Left lobe of liver (tissue), 2 donors: ENCODE data around the gene SORCS3. TPM values are rescaled to one million over a fixed set of nuclear protein-coding genes. Genes with fewer than 3 reads are reported as not detected.

ENCODE experiments used
- ATAC-seq: fragments of 200-7000 bp; cut with Tn5 transposase; one replicate; pipeline ENCODE4 v1.9.1; 2020; ENCODE audit warnings: mild to moderate bottlenecking, moderate library complexity
- DNase-seq: peaks from one replicate; pipeline ENCODE4 v3.0.0-alpha.2; 2020; ENCODE audit warnings: low spot score
- total RNA-seq: library from RNA; stranded (reverse); gene quantifications from one replicate; pipeline ENCODE4 v1.2.1, GENCODE V29; 2021
- donor health status: DM: no; HTN: no; CAD: no; lungs with moderate emphysema.
- donor health status: DM: no; HTN: yes; CAD: no.

The SORCS3 gene
- total RNA-seq = not detected

DNA sequence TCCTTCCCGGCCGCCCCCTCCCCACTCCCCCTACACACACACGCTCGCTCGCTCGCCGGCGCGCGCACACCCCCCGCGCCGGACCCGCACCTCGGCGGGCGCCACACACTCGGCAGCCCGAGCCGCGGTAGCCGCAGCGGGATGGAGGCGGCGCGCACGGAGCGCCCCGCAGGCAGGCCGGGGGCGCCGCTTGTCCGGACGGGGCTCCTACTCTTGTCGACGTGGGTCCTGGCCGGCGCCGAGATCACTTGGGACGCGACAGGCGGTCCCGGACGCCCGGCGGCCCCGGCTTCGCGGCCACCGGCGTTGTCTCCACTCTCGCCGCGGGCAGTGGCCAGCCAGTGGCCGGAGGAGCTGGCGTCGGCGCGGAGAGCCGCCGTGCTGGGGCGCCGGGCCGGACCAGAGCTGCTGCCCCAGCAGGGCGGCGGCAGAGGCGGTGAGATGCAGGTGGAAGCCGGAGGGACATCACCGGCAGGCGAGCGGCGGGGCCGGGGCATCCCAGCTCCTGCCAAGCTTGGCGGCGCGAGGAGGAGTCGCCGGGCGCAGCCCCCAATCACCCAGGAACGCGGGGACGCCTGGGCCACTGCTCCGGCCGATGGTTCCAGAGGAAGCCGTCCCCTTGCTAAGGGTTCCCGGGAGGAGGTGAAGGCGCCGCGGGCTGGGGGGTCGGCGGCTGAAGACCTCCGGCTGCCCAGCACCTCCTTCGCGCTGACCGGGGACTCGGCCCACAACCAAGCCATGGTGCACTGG lies at the start of gene SORCS3:
SORCS3 (plus strand) TSS at position 104 of the 750 bp plus-strand sequence.
- ATAC-seq (peak; percentile 27), DNase-seq (no peak)

DNA sequence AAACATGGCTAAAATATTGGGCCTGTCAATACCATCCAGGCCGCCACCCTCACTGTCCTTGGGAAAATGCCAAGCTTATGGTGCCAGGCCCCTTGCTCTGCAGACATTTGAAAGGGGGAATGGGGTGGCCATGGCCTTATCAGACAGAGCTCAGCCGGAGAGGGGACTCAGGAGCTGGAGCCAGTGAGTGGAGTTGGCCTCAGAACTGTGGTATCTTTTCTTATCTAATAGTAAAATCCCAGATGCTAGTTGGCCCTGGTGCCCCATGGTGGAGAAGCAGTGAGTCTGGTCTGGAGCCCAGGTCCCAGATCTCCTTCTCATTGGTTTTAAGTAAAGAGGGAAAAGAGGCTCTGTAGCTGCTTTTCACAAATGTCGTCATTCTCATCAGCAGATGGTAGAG lies 49.6 kb upstream of the SORCS3 start:
- DNase-seq = no peak
- no peak for ATAC-seq

DNA sequence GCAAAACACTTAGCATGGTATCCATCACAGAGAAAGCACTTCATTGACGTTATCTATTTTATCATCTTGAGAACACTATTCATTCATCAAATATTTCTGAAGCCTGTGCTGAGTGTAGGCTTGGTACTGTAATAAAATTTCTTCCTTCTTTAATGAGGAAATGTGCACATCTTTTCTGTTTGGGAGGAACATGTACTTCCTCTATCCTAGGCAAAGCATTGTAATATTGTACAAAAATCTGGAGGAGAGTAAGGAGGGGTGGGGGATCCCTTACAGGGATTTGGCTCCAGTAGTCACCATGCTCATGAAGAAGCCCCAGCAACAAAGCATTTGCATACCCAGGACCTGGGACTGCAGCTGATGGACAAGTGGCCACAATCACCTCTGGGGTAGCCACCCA lies 39.9 kb upstream of the SORCS3 start:
- DNase-seq = no peak
- ATAC-seq = no peak

DNA sequence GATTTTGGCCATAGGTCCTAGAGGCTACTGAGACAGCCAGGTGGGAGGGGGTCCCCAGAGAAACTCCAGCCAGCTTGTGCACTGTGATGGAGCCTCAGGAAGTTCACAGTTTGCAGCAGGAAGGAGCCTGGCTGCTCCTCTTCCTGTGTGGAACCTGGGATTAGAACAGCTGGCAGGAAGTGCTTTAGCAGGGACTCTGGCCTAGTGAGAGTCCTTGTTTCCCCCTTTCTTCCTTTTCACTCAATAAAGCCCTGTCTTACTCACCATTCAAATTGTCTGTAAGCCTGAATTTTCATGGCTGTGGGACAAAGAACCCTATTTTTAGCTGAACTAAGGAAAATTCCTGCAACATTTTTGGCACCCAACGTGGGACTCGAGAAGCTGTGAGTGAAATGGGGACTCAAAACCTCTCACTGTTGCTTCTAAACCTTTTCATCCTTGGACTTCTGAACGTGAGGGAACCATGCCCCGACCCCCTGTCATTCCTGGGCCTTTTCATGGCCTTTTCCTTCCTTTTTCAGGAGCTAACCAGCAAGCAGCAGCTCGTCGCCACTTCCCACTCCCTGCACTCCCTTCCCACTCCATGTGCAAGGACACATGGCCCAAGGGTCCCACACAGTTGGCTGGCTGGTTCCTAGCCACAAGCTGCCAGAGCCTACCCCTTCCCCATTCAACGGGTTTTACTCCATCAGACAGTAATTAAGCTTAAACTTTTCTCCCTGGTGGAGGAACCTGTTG lies 32.8 kb upstream of the SORCS3 start:
- DNase-seq (no peak), ATAC-seq (no peak)

DNA sequence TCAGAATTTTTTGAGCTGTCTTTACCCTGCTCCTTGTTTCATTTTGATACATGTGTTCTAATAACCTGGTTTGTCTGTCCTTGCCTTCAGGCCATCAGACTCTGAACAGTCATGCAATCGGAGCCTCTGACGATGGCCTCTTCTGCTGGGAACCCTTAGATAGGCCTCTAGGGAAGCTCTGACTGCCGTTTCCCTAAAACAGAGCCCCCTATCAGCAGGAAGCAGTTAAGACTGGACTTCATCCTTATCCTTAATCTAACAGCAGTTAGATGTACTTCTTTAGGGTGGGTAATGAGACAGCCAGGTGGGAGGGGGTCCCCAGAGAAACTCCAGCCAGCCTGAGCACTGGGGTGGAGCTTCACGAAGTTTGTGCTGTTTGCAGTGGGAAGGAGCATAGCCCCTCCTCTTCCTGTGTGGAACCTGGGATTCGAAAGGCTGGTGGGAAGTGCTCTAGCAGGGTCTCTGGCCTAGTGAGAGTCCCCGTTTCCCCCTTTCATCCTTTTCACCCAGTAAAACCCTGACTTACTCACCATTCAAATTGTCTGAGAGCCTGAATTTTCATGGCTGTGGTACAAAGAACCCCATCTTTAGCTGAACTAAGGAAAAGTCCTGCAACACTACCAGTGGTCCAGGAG lies 28.4 kb upstream of the SORCS3 start:
- ATAC-seq = no peak
- no peak for DNase-seq

DNA sequence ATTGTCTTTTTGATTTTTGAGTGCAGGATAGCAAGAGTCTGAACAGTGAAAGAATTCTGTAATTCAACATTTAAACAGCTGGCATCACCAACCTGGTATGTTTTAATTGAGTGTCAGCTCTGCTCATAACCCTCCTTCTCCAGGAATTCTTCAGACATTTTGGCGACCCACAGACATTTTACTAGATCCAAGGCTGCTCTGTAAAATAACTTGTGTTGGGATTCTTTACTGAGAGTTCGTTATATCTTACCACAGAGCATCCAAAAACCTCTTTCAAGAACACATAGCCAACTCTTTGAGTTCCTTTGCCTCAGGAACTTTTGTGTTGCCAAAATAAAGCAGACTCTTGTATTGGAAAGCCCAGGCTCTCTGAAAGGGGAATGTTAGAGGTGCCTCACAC lies 27.7 kb upstream of the SORCS3 start:
- no peak for ATAC-seq
- DNase-seq = no peak

DNA sequence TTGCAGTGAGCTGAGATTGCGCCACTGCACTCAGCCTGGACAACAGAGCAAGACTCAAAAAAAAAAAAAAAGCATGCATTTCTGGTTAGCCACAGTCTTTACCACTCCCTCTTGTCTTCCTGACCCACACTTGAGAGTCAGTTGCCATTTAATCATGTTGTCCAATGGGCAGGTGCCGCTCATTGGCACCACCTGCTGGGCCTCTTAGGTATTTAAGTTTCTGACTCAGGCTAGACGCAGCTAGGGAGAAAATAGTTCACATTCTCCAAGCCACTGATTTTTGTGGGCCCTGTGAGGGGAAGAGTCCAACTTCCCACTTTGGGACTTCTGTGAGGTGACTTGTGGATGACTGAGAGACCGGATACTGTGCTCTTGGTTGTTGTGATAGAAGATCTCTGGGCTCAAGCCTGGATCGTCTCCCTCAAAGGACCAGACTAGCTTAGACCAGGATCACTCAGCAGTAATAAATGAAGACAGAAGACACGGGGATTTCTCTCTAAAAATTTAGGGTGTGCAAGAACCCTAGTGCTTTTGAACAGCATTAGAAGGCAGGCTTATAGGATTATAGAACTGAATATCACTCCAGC lies 26.8 kb upstream of the SORCS3 start:
- ATAC-seq = peak; percentile 69
- DNase-seq = no peak

DNA sequence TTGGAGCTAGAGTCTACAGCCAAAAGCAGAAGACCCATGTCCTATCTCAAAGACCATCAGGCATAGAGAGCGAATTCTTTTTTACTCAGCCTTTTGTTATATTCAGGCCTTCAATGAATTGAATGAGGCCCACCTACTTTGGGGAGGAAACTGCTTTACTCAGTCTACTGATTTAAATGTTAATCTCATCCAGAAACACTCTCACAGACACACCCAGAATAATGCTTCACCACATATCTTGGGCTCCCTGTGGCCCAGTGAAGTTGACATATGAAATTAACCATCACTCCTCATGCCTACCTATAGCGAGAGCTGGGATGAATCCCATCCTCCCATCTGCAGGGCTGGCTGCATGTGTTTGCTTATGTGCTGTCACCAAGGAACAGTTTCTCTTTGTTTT lies 26.0 kb upstream of the SORCS3 start:
- no peak for DNase-seq
- ATAC-seq = no peak

DNA sequence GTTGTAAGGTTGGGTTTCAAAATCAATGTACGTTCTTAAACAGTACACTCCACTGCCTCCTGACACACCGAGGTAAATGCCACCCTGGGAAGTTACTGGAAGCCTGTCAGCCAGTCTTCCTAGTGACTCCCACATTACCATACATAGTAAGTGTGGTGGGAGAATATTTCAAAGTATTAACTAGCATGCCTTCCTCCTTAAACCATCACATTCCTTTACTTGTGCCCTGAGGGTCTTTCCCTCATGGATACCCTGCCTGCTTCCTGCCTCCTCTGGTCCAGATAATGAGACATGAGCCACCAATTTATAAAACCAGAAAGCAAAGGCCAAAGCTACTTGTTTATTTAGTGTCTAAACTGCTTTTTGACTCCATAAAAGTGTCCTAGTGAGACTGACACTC lies 23.3 kb upstream of the SORCS3 start:
- no peak for ATAC-seq
- DNase-seq = no peak

DNA sequence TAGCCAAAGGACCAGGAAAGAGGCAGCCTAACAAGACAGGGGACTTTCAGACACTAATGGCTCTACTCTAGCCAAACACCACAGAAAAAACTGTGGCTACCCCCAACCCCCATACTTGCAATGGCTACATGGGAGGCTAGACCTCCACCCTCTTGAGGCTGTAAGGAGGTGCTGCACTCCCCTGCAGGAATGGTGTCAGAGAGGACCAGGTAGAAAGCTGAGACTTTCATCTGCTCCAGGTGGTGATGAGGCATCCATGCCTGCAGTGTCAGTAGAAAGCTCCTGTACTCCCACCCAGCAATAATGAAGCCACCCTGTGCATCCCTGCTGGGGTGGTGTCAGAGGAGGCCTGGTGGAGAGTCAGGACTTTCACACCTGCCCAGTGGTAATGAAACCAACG lies 18.9 kb upstream of the SORCS3 start:
- DNase-seq = no peak
- no peak for ATAC-seq

DNA sequence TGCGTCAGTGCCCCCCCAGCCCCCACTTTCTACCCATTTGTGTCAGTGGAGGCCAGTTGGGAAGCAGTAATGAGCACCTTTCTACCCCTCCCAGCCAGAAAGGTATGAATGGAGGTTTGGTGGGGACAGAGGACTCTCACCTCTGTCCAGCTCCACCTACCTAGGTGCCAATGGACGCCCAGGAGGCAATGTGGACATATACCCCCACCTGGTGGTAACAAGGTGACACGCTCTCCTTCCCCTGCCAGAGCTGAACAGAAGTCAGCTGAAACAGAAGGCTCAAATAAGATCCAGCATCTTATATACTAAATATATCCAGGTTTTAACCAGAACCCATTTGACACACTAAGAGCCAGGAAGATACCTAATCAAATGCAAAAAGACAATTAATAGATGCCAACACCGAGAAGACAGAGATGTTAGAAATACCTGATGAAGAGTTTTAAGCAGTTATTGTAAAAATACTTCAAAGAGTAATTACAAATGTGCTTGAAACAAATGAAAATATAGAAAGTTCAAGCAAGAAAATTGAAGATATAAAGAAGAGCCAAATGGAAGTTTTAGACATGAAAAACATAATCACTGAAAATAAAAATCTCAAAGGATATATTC lies 18.4 kb upstream of the SORCS3 start:
- ATAC-seq = peak; percentile 90
- DNase-seq = no peak

DNA sequence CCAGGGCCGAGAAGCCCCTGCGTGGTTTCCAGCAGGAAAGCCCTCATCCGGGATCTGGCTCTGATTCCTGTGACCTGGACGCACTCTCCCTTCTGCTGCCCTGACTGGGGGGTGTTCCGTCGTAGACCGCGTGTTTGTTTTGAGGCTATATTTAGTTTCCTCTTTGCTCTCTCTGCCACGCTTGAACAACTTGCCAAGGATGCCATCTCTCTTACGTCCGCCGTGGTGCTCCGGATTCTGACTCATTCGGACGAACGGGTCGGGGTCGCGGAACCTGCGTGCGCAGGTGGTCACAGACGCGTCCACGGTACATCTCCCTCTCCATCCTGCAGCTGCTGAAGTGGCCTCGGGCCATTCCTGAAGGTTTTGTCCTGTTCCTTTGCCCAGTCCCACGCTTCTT lies 10.4 kb upstream of the SORCS3 start:
- DNase-seq (no peak), ATAC-seq (no peak)

DNA sequence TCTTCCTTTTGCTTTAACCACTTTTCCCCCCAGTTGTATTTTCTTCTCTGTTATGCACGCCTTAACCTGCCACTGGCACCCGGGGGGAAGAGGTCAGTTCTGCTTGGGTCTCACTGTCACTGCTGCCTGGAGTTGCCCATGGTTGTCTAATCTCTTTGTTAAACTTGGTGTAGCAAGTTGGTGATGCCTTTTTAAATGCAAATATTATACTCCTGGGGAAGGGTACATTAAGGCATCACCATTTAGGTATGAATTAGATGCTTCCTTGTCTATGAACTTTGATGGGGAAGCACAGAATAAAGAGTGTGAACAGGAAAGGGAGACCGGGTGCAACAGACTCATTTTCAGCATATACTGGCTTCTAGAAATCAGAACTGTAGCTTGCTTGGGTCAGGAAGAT lies 9.1 kb upstream of the SORCS3 start:
- ATAC-seq (no peak), DNase-seq (no peak)

DNA sequence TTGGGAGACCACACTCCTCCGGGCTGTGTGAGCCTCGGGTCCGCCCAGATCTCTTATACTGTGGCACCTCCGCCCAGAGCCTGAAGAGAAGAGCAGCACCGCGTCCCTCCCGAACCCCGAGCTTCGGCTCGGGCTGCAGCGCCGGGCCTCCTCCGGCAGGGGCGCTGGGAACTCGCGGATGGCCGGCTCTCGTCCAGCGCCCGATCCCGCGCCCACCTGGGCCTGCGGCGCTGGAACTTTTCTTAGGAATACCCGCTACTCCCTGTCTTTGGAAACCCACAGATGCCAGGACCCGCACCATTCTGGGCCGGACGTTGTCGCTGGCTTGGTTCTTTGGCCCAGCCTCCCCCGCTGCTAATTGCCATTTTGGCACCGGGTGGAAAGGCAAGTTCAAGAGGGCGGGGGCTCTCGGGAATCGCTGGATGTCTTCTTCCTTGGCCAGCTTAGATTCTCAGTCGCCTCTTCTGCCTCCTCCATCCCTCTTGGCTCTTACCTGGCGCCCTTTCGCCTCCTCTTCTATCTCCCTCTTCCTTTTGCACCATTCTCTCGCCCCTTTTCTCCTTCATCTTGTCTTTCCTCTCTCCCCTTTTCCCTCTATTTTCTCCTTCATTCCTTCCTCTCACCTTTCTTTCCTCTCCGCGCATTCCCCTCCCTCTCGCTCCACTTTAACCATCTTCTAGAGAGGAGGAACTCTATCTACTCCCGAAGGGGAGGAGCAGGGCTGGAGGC lies 2.1 kb upstream of the SORCS3 start:
- ATAC-seq = peak; percentile 59

DNA sequence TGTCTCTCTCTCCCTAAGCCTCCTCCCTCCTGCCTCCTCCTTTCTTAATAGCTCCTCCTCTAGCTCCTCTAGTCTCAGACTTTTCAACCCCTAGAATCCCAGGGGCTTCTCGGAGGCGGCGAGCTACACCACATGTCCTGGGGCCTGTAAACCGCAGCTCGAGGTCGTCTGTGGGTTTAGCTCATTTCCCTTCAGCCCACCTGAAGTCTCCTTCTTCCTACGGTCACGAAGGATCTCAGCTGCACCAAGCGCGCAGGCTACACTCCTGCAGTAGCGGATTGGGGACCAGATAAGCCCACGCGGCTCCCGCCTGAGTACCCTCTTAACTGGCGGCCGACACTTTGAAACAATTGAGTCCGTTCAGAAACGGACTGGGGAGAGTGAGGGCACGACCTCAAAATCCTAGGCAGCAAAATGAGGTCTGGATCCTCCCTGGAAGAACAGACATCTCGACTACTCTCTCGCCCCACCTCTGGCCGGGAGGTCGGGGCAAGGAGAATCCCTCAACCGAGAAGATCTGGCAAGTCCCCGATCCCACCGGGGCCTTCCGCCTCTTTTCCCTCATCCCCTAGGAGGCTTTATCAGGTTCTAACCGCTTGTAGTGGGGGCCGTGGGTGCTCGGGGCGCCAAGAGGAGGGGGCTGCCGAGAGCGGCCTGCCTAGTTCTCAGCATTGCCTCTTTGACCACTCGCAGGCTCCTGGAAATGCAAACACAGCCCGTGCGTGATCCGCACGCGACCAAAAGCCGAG lies 1.3 kb upstream of the SORCS3 start:
- no peak for ATAC-seq
- DNase-seq = no peak

More for the DNA sequence above, 2.1 kb upstream of the SORCS3 start:
- DNase-seq = no peak

DNA sequence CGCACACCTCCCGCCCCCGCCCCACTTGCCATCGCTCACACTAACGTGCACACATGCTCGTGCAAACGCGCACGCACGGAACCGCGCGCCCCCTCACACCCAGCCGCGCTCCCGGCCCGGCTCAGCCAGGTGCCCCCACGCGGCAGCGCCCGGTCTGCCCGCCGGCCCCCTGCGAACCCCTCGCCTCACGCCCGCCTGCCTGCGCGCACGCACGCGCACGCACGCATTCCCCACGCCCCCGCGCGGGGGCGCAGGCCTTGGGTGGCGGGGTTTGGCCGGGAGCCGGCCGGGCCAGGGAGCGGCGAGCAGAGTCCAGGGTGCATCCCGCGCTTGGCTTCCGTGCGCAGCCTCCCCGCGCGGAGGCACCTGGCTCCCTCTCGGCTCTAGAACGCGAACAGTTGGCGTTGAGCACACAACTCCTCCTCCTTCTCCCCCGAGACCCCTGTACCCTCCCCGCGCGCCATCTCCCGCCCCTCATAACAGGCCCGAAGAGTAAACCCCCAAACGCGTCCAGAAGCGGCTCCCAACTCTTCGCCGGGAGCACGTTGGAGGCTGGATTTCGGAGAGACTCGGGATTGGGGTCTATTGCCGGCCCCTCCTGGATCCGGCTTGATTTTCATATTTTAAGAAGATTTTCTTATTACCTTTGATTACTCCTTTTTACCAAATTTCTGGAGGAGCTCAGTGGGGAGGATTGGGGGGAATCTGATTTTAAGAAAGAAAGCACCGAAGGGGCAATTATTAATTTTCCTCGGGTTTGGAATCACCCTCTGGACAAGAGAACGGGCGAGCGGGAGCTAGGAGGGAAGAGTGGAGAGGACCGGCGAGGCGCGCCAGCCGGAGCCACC lies 527 bp upstream of the SORCS3 start:
- peak; percentile 75 for ATAC-seq

DNA sequence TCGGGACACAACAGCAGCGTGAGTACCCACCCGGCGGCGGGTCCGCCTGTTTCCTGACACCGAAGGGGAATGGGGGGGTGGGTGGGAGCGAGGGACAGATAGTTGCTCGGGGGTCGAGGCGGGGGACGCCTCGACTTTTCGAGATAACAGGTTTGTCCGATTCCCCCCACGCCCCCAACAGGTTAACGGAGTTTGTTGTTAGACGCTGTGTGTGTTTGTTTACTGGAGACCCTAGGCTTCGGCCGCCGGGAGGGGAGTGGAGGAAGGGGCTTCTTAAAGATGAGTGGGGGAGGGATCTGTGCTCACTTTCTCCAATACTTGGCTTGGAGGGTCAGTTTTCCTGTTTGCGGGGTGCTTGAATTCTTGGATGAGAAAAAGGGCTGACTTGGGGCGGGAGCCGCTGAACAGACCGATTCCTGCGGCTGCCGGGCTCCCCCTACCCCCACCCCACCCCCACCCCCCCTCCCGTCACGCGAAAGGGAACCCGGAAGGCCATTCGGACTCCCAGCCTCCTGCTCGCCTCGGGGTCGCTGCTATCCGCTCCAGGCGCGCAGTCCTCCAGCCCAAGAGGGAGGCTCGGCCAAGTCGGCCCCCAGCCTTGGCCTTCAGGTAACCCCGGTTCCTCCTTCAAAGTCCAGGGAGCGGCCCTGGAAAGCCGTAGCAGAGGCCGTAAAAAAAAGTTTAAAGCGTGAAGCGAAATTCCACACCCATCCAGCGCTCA lies 1.0 kb downstream of the SORCS3 start:
- no peak for ATAC-seq
- DNase-seq = no peak

More for the DNA sequence above, 527 bp upstream of the SORCS3 start:
- DNase-seq = no peak

DNA sequence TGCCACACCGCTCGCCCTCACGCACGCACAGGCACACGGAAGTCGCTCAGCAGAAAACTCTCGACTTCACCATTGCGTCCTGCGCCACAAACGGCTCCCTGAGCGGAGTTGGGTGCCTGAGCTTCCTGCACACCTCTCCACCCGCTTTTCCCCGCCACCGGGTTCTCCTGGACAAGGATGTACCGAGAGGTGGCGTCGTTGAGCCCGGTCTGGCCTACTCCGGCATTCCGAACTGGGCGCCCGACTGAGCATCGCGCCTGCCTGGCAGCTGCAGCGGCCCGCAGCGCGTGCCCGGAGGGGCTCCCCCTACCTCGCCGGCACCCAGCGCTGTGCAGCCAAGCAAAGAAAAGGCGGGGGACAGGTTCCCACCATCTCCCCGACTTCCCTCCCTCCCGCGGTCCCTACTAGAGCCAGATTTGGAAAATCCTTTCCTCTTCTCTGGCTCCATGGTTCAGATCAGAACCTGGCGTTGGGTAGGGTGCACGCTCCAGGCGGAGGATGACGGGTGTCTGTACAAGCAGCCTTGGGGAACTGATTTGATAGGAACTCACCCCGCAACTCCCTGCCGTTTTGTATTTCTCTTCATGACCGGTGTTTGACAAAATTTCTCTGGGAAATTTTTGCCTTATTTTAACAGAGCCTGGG lies 1.7 kb downstream of the SORCS3 start:
- ATAC-seq (peak; percentile 25), DNase-seq (no peak)
